Prostate gland (tissue), 2 donors: ENCODE results near the gene NEDD4. TPM values are rescaled to one million over a fixed set of nuclear protein-coding genes. Genes with fewer than 3 reads are reported as not detected.

Experiments
- DNase-seq: peaks from one replicate; pipeline ENCODE4 v3.0.0-alpha.2; 2019; ENCODE audit warnings: low spot score
- H3K27ac ChIP-seq, 2 donors: fragments of 200-600 bp; sonication (generic); 2 replicates each; pipeline ENCODE4 v1.5.1; 2017 to 2019
- H3K27me3 ChIP-seq: fragments of 200-600 bp; sonication (generic); replicated peaks from 2 replicates; pipeline ENCODE4 v1.5.1; 2019; ENCODE audit not compliant: insufficient read depth
- H3K36me3 ChIP-seq, 2 donors: fragments of 200-600 bp; sonication (generic); 1 replicate in 1 of 2; 2 replicates in 1 of 2; pipeline versions ENCODE4 v1.5.1 to v1.8.1; 2017 to 2019
- H3K4me1 ChIP-seq: fragments of 200-600 bp; sonication (generic); replicated peaks from 2 replicates; pipeline ENCODE4 v1.5.1; 2019
- H3K4me3 ChIP-seq, 2 donors: fragments of 200-600 bp; sonication (generic); 2 replicates each; pipeline ENCODE4 v1.5.1; 2017 to 2019
- H3K9me3 ChIP-seq: fragments of 200-600 bp; sonication (generic); 2 replicates; pipeline ENCODE4 v1.5.1; 2017
- CTCF ChIP-seq, 4 experiments: fragments of 200-600 bp in 2 of 4; fragments of 450-650 bp in 2 of 4; sonication (generic) in 2 of 4; IDR thresholded peaks; 1 replicate in 3 of 4; 2 replicates in 1 of 4; pipeline ENCODE4 v1.5.1; 2016 to 2019; ENCODE audit warnings: antibody characterized with exemption in 4 of 4, mild to moderate bottlenecking in 2 of 4, moderate library complexity in 2 of 4
- POLR2A ChIP-seq: fragments of 450-650 bp; IDR thresholded peaks from one replicate; pipeline ENCODE4 v1.6.1; 2016; ENCODE audit warnings: antibody characterized with exemption, mild to moderate bottlenecking
- POLR2AphosphoS5 ChIP-seq: sonication (generic); formaldehyde crosslinking; IDR thresholded peaks from one replicate; pipeline ENCODE4 v1.6.1; 2017; ENCODE audit warnings: antibody characterized with exemption
- WGBS: methylation state at CpG from one replicate; pipeline ENCODE4 v1.1.5; 2018; 5-methylcytosine and 5-hydroxymethylcytosine counted together
- intact Hi-C: fragments of 100-400 bp; cut with DNase I; formaldehyde crosslinking; loops from one replicate; pipeline ENCODE4 v1.14.2; 2022
- total RNA-seq, 2 donors: library from RNA; depleted of rRNA; stranded (reverse); fragments of >200 nt; gene quantifications; one replicate each; pipeline ENCODE4 v1.1.0, GENCODE V29; 2016

Gene NEDD4
- total RNA-seq, 2 donors from 2014 or later: 9.5 to 14.8 TPM

DNA sequence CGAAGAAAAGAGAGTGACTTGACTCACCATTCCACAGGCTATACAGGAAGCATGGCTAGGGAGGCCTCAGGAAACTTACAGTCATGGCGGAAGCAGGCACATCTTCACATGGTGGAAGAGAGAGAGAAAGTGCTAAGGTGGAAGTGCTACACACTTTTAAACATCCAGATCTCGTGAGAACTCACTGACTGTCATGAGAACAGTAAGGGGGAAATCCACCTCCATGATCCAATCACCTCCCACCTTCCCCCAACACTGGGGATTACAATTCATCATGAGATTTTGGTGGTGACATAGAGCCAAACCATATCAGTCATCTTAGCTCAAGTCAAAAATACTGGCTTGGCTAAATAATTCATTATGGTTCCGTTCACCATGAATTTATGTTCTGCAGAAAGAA lies 45.3 kb upstream of the NEDD4 start:
- no peak overlapping the region for H3K4me3 ChIP-seq
- WGBS: 95% methylated on average over 4 of the region's 4 CpGs
- intact Hi-C loops: no loop called here
- H3K4me1 ChIP-seq: no peaks in the 10 kb centered on the region
- H3K27ac ChIP-seq: no peak overlapping the region
- H3K9me3 ChIP-seq: no peaks in the 10 kb centered on the region
- no peaks in the 10 kb centered on the region for H3K36me3 ChIP-seq
- no peak for DNase-seq
- no peaks in the 10 kb centered on the region for H3K27me3 ChIP-seq
- no peak for TF ChIP-seq POLR2A

DNA sequence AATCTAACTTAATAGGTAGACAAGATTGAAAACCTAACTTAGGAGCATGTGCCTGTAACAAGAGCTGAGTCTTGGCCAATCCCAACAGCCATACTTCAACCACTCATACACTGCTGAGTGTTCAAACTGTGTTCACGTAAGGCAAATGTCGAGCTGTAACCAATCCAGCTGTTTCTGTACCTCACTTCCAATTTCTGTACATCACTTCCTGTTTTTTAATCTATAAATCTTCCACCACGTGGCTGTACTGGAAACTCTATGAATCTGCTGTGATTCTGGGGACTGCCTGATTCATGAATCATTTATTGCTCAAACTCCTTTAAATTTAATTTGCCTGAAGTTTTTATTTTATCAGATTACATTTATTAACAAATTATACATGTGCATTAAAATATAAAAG lies 44.6 kb upstream of the NEDD4 start:
- Histone ChIP-seq H3K4me3 (no peak overlapping the region), H3K9me3 (no peaks in the 10 kb centered on the region), H3K27ac (no peak overlapping the region), H3K27me3 (no peaks in the 10 kb centered on the region), H3K4me1 (no peaks in the 10 kb centered on the region), H3K36me3 (no peaks in the 10 kb centered on the region)
- no peak for DNase-seq
- intact Hi-C loops: no loop called here
- no peak for TF ChIP-seq POLR2AphosphoS5
- no peak for TF ChIP-seq CTCF (IDR thresholded peaks at IDR 0.05)
- no peak for TF ChIP-seq POLR2A
- WGBS: 55% methylated on average over 3 of the region's 3 CpGs

DNA sequence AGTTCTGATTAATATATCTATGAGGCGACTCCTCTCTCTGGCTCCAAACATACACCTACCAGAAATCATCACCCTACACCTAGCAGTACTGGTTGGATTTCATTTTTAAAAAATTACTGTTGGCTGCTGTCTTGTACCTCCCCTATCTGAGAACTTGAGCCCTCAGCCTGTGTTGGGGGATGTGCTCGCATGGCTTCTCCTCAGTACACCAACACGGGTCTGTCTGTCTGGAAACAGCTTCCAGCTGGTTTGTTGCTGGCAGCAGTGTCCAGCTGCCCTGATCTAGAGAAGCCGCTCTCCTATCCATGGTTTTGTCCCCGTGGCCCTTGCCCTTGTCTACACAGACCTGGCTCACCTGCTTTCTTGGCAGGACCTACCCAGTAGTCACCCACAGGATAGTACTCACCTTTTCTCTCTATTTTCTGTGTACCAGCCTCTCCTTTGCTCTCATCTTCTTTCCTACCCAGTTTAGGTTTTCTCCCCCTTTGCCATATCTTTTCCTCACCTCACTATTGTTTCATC lies 43.2 kb upstream of the NEDD4 start:
- H3K4me3 ChIP-seq: no peak overlapping the region
- TF ChIP-seq POLR2AphosphoS5: no peak
- no peak for TF ChIP-seq CTCF (IDR thresholded peaks at IDR 0.05)
- no peak for TF ChIP-seq POLR2A
- intact Hi-C loops: no loop called here
- H3K36me3 ChIP-seq: no peaks in the 10 kb centered on the region
- H3K4me1 ChIP-seq: no peaks in the 10 kb centered on the region
- no peak for DNase-seq
- 74% methylated on average over 5 of the region's 5 CpGs for WGBS
- no peaks in the 10 kb centered on the region for H3K9me3 ChIP-seq
- no peaks in the 10 kb centered on the region for H3K27me3 ChIP-seq
- H3K27ac ChIP-seq: no peak overlapping the region

- Histone ChIP-seq H3K27me3 (no peaks in the 10 kb centered on the region), H3K4me1 (no peaks in the 10 kb centered on the region), H3K36me3 (no peaks in the 10 kb centered on the region), H3K9me3 (no peaks in the 10 kb centered on the region), H3K4me3 (no peak overlapping the region), H3K27ac (no peak overlapping the region)
- 94% methylated on average over 2 of the region's 2 CpGs for WGBS
- intact Hi-C loops: no loop called here
- TF ChIP-seq CTCF (IDR thresholded peaks at IDR 0.05) (no peak), POLR2A (no peak), POLR2AphosphoS5 (no peak)
- DNase-seq: no peak
These were observed 41.8 kb upstream of the NEDD4 start for GRCh38 chr15:56035166-56035565.

DNA sequence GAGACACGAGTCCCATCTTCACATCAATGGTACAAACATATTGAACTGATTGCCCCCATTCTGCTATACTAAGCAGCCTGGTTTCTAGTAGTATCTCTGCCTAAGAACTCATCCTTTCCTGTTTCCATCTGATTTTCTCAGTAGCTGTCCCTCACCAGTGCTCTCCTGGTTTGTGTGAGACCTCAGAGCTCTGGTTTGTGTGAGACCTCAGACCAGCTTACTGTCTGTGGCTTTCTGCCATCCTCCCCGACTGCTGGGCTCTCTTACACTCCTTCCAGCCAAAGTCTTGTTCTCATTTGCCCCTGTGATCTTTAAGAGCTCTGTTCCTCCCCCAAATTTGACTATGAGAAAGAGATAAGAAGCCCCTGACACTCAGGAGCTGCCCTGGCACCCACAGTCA lies 41.1 kb upstream of the NEDD4 start:
- Histone ChIP-seq H3K9me3 (no peaks in the 10 kb centered on the region), H3K27ac (no peak overlapping the region), H3K36me3 (no peaks in the 10 kb centered on the region), H3K4me3 (no peak overlapping the region), H3K27me3 (no peaks in the 10 kb centered on the region), H3K4me1 (no peaks in the 10 kb centered on the region)
- intact Hi-C loops: no loop called here
- no peak for DNase-seq
- TF ChIP-seq CTCF (IDR thresholded peaks at IDR 0.05) (no peak), POLR2AphosphoS5 (no peak)
- 80% methylated on average over 2 of the region's 2 CpGs for WGBS
